HG03457 (cell line): ENCODE measurements around the gene SP3.
A peak's percentile ranks its signal among the peaks of the same experiment; 100 is the strongest.
"Not testable (repeated sequence)": the region's sequence is repeated elsewhere in the genome, so short reads cannot be mapped to it uniquely, and the experiment has no call there.

Experiments used
- ATAC-seq: cut with Tn5 transposase; IDR thresholded peaks from one replicate; pipeline ENCODE4 v1.9.1; 2021; ENCODE audit warnings: moderate number of reproducible peaks; ENCODE audit not compliant: unreplicated experiment

The SP3 gene

DNA sequence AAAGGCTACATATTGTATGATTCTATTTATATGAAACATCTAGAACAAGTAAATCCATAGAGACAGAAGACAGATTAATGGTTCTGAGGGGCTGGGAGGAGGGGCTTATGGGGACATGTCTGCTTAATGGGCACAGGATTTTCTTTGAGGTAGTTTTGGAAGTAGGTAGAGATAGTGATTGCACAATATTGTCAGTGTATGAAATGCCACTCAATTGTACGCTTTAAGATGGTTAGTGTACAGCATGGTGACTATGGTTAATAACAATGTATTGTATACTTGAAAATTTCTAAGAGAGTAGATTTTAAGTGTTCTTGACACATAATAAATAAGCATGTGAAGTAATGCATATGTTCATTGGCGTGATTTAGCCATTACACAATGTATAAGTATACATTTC, 68.4 kb downstream of the SP3 start:
- no peak for ATAC-seq

DNA sequence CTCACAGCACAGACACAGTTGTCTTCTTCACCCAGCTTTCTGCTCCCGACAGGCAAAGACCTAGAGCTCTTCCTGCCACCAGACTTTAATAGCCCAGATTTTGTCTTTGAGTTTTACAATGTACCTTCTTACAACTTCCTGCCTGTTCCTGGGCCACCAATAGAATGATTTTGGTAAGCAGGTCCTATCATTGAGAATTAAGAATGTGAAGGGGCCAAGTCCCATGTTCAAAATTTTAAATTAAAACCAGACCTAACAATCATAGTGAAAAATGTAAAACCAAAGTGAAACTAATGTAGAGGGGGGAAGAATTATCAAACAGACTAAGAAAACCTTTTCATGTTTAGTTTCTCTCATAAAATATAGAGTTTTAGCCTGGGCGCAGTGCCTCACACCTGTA, 72.8 kb downstream of the SP3 start:
- no peak for ATAC-seq

GRCh38 chr2:173891315-173892037, 73.7 kb downstream of the SP3 start:
- no peak for ATAC-seq

GRCh38 chr2:173889464-173889863, 75.7 kb downstream of the SP3 start:
- not testable (repeated sequence) for ATAC-seq

GRCh38 chr2:173886613-173887012, 78.6 kb downstream of the SP3 start:
- ATAC-seq: no peak

DNA sequence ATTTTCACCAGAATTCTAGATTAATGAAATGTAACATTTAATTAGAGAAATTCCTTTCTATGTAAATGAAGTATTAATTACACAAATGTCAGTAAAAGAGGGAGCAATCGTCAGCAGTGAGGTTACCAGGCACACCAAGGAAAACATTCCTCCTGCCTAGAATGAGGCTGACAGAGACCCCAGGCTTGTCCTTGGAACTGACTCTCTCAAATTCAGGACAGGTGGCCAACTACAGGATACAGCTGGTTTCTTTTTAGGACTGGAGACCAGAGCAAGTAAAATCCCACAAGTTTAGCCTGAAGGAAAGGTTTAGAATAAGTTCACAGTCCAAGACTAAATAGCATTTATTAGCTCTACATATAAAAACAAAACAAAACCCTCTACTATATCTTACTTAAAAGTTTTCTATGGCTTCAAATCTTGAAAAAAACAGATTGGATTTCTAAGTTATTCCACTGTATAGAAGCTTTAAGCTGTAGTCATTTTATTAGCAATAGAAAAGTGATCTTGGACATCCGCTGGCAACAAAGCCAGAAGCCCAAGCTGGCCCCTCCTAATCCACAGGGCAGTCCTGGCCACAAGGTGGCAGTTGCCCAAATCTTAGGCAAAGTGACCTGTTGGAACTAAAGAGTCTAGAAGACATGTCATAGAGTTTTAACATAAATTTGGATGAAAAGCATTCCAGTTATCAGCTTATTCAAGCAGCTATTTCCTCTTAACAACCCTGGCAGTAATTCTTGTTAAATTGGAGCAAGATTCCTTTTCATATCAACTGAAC, 81.0 kb downstream of the SP3 start:
- no peak for ATAC-seq

DNA sequence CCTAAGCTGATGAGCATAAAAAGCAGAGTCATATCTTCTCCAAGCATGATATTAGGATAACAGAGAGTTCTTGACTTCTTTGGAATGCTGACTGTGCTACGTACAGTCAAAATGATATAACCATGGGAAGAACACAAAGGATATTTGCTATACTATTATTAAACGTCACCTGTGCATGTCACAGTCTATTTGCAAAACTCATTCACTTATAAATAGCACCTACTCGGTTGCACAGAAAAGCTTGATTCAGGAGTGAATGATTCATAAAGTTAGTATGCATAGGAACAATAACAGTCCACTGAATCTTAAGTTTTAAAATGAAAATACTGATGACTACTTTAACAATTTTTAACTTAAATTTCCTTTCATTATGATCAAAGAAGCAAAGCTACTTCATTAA, 83.3 kb downstream of the SP3 start:
- ATAC-seq: no peak

DNA sequence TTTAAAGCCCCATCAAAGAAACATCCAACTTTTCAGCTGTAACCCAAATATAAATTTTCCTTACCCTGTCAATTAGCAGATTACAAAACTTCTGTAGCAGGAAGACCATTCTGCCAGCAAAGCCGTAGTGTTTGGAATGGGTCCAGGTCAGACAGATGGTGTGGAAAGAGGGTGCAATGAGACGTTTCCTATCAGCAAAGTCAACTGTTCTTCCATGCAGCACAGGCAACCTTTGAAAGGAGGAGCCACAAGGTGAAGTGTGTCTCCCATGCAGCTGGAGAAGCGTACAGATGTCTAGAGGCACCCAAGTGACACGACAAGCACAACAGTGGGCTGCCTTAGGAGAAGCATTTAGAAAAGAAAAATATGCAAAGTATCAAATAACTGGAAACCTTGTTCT, 83.7 kb downstream of the SP3 start:
- ATAC-seq: no peak

GRCh38 chr2:173880561-173880960, 84.6 kb downstream of the SP3 start:
- ATAC-seq: no peak

DNA sequence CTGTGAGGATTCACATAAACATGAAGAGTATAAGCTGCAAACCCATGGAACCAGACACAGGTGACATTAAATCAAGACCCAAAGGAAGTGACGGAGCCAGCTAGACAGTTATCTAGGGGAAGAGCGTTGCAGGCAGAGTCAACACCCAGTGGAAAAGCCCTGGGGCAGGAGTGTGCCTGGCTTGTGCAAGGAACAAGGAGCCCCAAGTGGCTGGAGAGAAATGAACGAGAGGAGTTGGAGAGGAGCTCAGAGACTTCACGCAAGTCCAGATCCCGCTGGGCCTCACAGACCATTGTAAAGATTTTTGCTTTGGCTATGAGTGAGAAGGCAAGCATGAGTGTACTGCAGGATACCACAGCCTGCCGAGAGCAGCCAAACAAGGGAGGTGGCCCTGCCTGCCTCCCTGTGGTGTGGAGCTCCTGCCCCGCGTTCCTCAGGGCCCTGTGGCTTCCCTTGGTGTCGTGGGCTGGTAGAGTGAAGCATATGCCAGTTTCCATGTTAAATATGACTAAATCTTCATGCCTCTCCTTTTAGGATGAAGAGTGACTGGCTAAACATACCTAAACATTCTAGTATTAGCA, 88.2 kb downstream of the SP3 start:
- ATAC-seq: no peak

- peak; percentile 95 for ATAC-seq
These were observed 90.3 kb downstream of the SP3 start for GRCh38 chr2:173874894-173875237.

GRCh38 chr2:173874003-173874893, 90.9 kb downstream of the SP3 start:
- ATAC-seq: no peak

- ATAC-seq: no peak
These were observed 92.5 kb downstream of the SP3 start for GRCh38 chr2:173872714-173873113.

GRCh38 chr2:173869244-173870229, 95.6 kb downstream of the SP3 start:
- no peak for ATAC-seq

GRCh38 chr2:173868406-173868805, 96.8 kb downstream of the SP3 start:
- no peak for ATAC-seq

- no peak for ATAC-seq
These were observed 98.1 kb downstream of the SP3 start for GRCh38 chr2:173866874-173867618.

GRCh38 chr2:173865971-173866873, 99.0 kb downstream of the SP3 start:
- ATAC-seq: no peak

DNA sequence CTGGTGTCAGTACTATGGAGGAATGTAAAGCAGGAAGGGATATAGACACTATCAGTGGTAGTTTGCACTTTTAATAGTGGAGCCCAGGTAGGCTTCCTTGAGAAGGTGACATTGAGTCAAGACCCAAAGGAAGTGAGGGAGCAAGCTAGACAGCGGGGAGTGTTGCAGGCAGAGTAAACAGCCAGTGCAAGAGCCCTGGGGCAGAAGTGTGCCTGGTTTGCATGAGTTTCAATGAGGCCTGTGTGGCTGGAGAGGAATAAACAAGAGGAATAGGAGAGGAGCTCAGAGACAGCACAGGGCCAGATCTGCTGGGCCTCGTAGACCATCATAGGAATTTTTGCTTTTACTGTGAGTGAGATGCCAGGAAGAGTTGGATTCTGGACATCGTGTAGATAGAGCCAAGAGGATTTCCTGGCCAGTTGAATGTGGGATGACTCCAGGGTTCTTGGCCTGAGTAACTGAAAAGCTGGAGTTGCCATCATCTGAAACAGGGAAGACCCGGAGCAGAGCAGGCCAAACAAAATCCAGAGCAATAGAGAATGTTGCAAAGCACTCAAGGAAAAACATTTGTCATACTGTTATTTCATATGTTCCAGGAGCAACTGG, 102.5 kb downstream of the SP3 start:
- ATAC-seq: no peak
